H1 (cell line): ENCODE data around the gene TENT4A. TPM values are rescaled to one million over a fixed set of nuclear protein-coding genes. Genes with fewer than 3 reads are reported as not detected.

ENCODE experiments used
- CTCF ChIA-PET: fragments of 300-600 bp; sonication (Branson Sonifier 250); formaldehyde crosslinking; loops from one replicate; lab custom pipeline; 2021; ENCODE audit not compliant: partially characterized antibody; lab: Charles Lee
- POLR2A ChIA-PET: fragments of 300-600 bp; sonication (Branson Sonifier 250); formaldehyde crosslinking; loops from one replicate; lab custom pipeline; 2021; ENCODE audit warnings: inconsistent platforms; ENCODE audit not compliant: partially characterized antibody; lab: Charles Lee
- DNase-seq, 2 experiments: peaks; one replicate each; pipeline versions ENCODE4 v3.0.0 to v3.0.0-alpha.2; 2010 to 2022; ENCODE audit warnings: low spot score in 2 of 2, low read depth in 1 of 2, mixed read lengths in 1 of 2
- FAIRE-seq: peaks from 2 replicates; lab custom pipeline; 2011; peaks lifted over from hg19 to GRCh38; lab: Jason Lieb, UNC
- H2AFZ ChIP-seq: 2 replicates; pipeline ENCODE4 v1.8.1; 2012; ENCODE audit warnings: low read length, inconsistent platforms
- H2AK5ac ChIP-seq: 2 replicates; pipeline ENCODE4 v1.6.1; 2013; ENCODE audit warnings: low read depth, low read length
- H2BK120ac ChIP-seq: replicated peaks from 2 replicates; pipeline ENCODE3; 2013; ENCODE audit warnings: low read depth, low read length, inconsistent platforms
- H2BK12ac ChIP-seq: 2 replicates; pipeline ENCODE4 v1.6.1; 2013; ENCODE audit warnings: low read depth, low read length
- H2BK15ac ChIP-seq: 2 replicates; pipeline ENCODE4 v1.6.1; 2013; ENCODE audit warnings: low read length
- H2BK20ac ChIP-seq: 2 replicates; pipeline ENCODE4 v1.6.1; 2013; ENCODE audit warnings: low read length
- H2BK5ac ChIP-seq: 2 replicates; pipeline ENCODE4 v1.6.1; 2013; ENCODE audit warnings: low read depth, low read length
- H3K14ac ChIP-seq: 2 replicates; pipeline ENCODE4 v1.6.1; 2013; ENCODE audit warnings: inconsistent platforms; ENCODE audit not compliant: insufficient read length
- H3K18ac ChIP-seq: 2 replicates; pipeline ENCODE4 v1.6.1; 2013; ENCODE audit warnings: low read length; ENCODE audit errors: extremely low read depth
- H3K23ac ChIP-seq: 2 replicates; pipeline ENCODE4 v1.6.1; 2013; ENCODE audit warnings: inconsistent platforms; ENCODE audit not compliant: insufficient read length
- H3K23me2 ChIP-seq: 2 replicates; pipeline ENCODE4 v1.6.1; 2013; ENCODE audit warnings: low read depth, low read length
- H3K27ac ChIP-seq: 2 replicates; pipeline ENCODE4 v1.6.1; 2011; ENCODE audit warnings: low read depth, low read length, inconsistent platforms
- H3K27me3 ChIP-seq, 4 experiments: replicated peaks in 1 of 4; 1 replicate in 1 of 4; 2 replicates in 3 of 4; pipeline versions ENCODE4 v1.6.1 to v1.8.1; 2011 to 2013; ENCODE audit warnings: low read length in 3 of 4, mild to moderate bottlenecking in 3 of 4, inconsistent platforms in 2 of 4, mixed read lengths in 2 of 4, moderate library complexity in 1 of 4; ENCODE audit not compliant: control insufficient read depth in 3 of 4, insufficient read depth in 3 of 4; ENCODE audit errors: extremely low read depth in 1 of 4
- H3K36me3 ChIP-seq, 4 experiments: 2 replicates each; pipeline versions ENCODE4 v1.6.1 to v1.8.1; 2011 to 2013; ENCODE audit warnings: mild to moderate bottlenecking in 4 of 4, low read length in 3 of 4, moderate library complexity in 2 of 4, control low read depth in 1 of 4, inconsistent platforms in 1 of 4; ENCODE audit not compliant: insufficient read depth in 4 of 4, control insufficient read depth in 2 of 4
- H3K4ac ChIP-seq: replicated peaks from 2 replicates; pipeline ENCODE3; 2013; ENCODE audit warnings: low read length, low read depth, mixed read lengths, inconsistent platforms; ENCODE audit not compliant: insufficient read length
- H3K4me1 ChIP-seq, 4 experiments: replicated peaks in 1 of 4; 1 replicate in 1 of 4; 2 replicates in 3 of 4; pipeline versions ENCODE4 v1.6.1 to v1.8.1; 2011 to 2013; ENCODE audit warnings: low read length in 3 of 4, inconsistent platforms in 2 of 4, mixed read lengths in 1 of 4; ENCODE audit not compliant: insufficient read depth in 4 of 4, control insufficient read depth in 3 of 4
- H3K4me2 ChIP-seq, 2 experiments: 2 replicates each; pipeline versions ENCODE4 v1.6.1 to v1.8.1; 2011 to 2013; ENCODE audit warnings: low read depth in 2 of 2, low read length in 2 of 2, control low read depth in 1 of 2, inconsistent platforms in 1 of 2, mild to moderate bottlenecking in 1 of 2; ENCODE audit not compliant: insufficient read depth in 1 of 2
- H3K4me3 ChIP-seq, 4 experiments: fragments of 200-600, 300-600 bp in 1 of 4; sonication (generic), shearing (Covaris generic), sonication (Bioruptor Twin) in 1 of 4; 2 replicates each; pipeline versions ENCODE4 v1.5.1 to v1.8.1; 2011 to 2016; ENCODE audit warnings: low read length in 4 of 4, low read depth in 3 of 4, control low read depth in 2 of 4, inconsistent platforms in 2 of 4, mild to moderate bottlenecking in 2 of 4, mixed read lengths in 1 of 4, moderate library complexity in 1 of 4; ENCODE audit not compliant: insufficient read depth in 2 of 4; ENCODE audit errors: extremely low read depth in 1 of 4
- H3K56ac ChIP-seq: replicated peaks from 2 replicates; pipeline ENCODE3; 2013; ENCODE audit warnings: low read depth, mild to moderate bottlenecking, mixed read lengths, low read length, inconsistent platforms; ENCODE audit not compliant: insufficient read length
- H3K79me1 ChIP-seq: 2 replicates; pipeline ENCODE4 v1.6.1; 2013; ENCODE audit warnings: low read depth, low read length, control low read depth
- H3K79me2 ChIP-seq, 2 experiments: 2 replicates each; pipeline versions ENCODE4 v1.6.1 to v1.8.1; 2012 to 2013; ENCODE audit warnings: low read length in 2 of 2, mild to moderate bottlenecking in 2 of 2, inconsistent platforms in 1 of 2; ENCODE audit not compliant: insufficient read depth in 2 of 2, control insufficient read depth in 1 of 2
- H3K9ac ChIP-seq, 4 experiments: replicated peaks in 1 of 4; 1 replicate in 1 of 4; 2 replicates in 3 of 4; pipeline versions ENCODE4 v1.6.1 to v1.8.1; 2011 to 2013; ENCODE audit warnings: low read depth in 3 of 4, low read length in 3 of 4, control low read depth in 2 of 4, mild to moderate bottlenecking in 2 of 4, moderate library complexity in 2 of 4, inconsistent platforms in 1 of 4; ENCODE audit errors: extremely low read depth in 1 of 4
- H3K9me3 ChIP-seq, 2 experiments: 2 replicates each; pipeline versions ENCODE4 v1.6.1 to v1.8.1; 2012 to 2013; ENCODE audit warnings: mild to moderate bottlenecking in 2 of 2, moderate library complexity in 2 of 2, control low read depth in 1 of 2, inconsistent platforms in 1 of 2, low read depth in 1 of 2, low read length in 1 of 2, mixed read lengths in 1 of 2; ENCODE audit not compliant: insufficient read depth in 2 of 2
- H4K20me1 ChIP-seq, 2 experiments: replicated peaks in 1 of 2; 2 replicates each; pipeline versions ENCODE3 to v1.8.1; 2011 to 2013; ENCODE audit warnings: inconsistent platforms in 2 of 2, low read length in 2 of 2, mild to moderate bottlenecking in 1 of 2; ENCODE audit not compliant: insufficient read depth in 2 of 2, control insufficient read depth in 1 of 2
- H4K5ac ChIP-seq: 2 replicates; pipeline ENCODE4 v1.6.1; 2013; ENCODE audit warnings: low read length, low read depth, mixed read lengths, inconsistent platforms; ENCODE audit not compliant: insufficient read length
- H4K8ac ChIP-seq: 2 replicates; pipeline ENCODE4 v1.8.0; 2013; ENCODE audit warnings: mild to moderate bottlenecking, moderate library complexity, low read length, inconsistent platforms; ENCODE audit not compliant: insufficient read depth; ENCODE audit errors: extremely low read depth
- H4K91ac ChIP-seq: replicated peaks from 2 replicates; pipeline ENCODE3; 2013; ENCODE audit warnings: low read length, mixed read lengths, inconsistent platforms; ENCODE audit not compliant: insufficient read length
- BCL11A ChIP-seq, 2 experiments: IDR thresholded peaks; one replicate each; pipeline ENCODE4 v1.6.1; 2011; ENCODE audit warnings: low read depth in 2 of 2, low read length in 2 of 2, mild to moderate bottlenecking in 2 of 2
- BRCA1 ChIP-seq: IDR thresholded peaks from 2 replicates; pipeline ENCODE4 v1.6.1; 2012; ENCODE audit warnings: low read depth, low read length, improper control_type of control experiment
- CHD2 ChIP-seq: IDR thresholded peaks from 2 replicates; pipeline ENCODE4 v1.6.1; 2012; ENCODE audit warnings: low read length, improper control_type of control experiment
- CTBP2 ChIP-seq: IDR thresholded peaks from 2 replicates; pipeline ENCODE4 v1.7.0; 2011; ENCODE audit warnings: borderline replicate concordance, mild to moderate bottlenecking, moderate library complexity, mixed read lengths, low read length; ENCODE audit not compliant: insufficient read depth, insufficient read length
- EZH2 ChIP-seq: fragments of 200-600 bp; sonication (generic); IDR thresholded peaks from 2 replicates; pipeline ENCODE4 v1.7.1; 2012; ENCODE audit warnings: low read depth, mild to moderate bottlenecking, moderate library complexity, low read length, inconsistent platforms; ENCODE audit not compliant: severe bottlenecking
- GABPA ChIP-seq: IDR thresholded peaks from 2 replicates; pipeline ENCODE4 v1.6.1; 2011; ENCODE audit warnings: mild to moderate bottlenecking, low read length, moderate library complexity, borderline replicate concordance; ENCODE audit not compliant: insufficient read depth
- POU5F1 ChIP-seq: IDR thresholded peaks from 2 replicates; pipeline ENCODE4 v1.6.1; 2011; ENCODE audit warnings: low read depth, mild to moderate bottlenecking, low read length, moderate library complexity
- RBBP5 ChIP-seq: IDR thresholded peaks from 2 replicates; pipeline ENCODE4 v1.7.1; 2012; ENCODE audit warnings: low read depth, mild to moderate bottlenecking, inconsistent platforms, low read length, moderate library complexity, borderline replicate concordance
- RXRA ChIP-seq: IDR thresholded peaks from 2 replicates; pipeline ENCODE4 v1.6.1; 2011; ENCODE audit warnings: low read depth, mild to moderate bottlenecking, low read length, moderate library complexity; ENCODE audit not compliant: insufficient read depth
- SP1 ChIP-seq: IDR thresholded peaks from 2 replicates; pipeline ENCODE4 v1.6.1; 2011; ENCODE audit warnings: low read depth, low read length
- TBP ChIP-seq: IDR thresholded peaks from 2 replicates; pipeline ENCODE4 v1.6.1; 2011; ENCODE audit warnings: low read depth, low read length, improper control_type of control experiment
- ZNF274 ChIP-seq: IDR thresholded peaks from 2 replicates; pipeline ENCODE4 v1.7.0; 2012; ENCODE audit warnings: low read length, borderline replicate concordance; ENCODE audit errors: extremely low read depth
- WGBS, 2 experiments: shearing (Covaris generic) in 1 of 2; methylation state at CpG; one replicate each; pipeline versions ENCODE4 v1.1.6 to v1.1.7; 2013 to 2015; ENCODE audit warnings: low lambda C conversion rate in 2 of 2, mixed read lengths in 2 of 2, inconsistent platforms in 1 of 2, low coverage in 1 of 2, missing lambda C conversion rate in 1 of 2; ENCODE audit not compliant: insufficient replicate concordance in 2 of 2, insufficient coverage in 1 of 2, insufficient read length in 1 of 2; ENCODE audit errors: extremely low coverage in 1 of 2, missing lambda C conversion rate in 1 of 2; 5-methylcytosine and 5-hydroxymethylcytosine counted together
- polyA plus RNA-seq, 7 experiments: library from polyadenylated mRNA; depleted of rRNA in 3 of 7; stranded (reverse) in 5 of 7; unstranded in 2 of 7; fragments of >200 nt in 5 of 7; fragments of 200-250 nt in 2 of 7; gene quantifications; 1 replicate in 5 of 7; 2 replicates in 1 of 7; 4 replicates in 1 of 7; pipeline versions ENCODE4 v1.2.1 to v1.2.3, GENCODE V29; 2011 to 2013; ENCODE audit warnings: missing spikeins in 2 of 7, mixed read lengths in 2 of 7
- total RNA-seq: library from RNA; stranded (reverse); fragmentation: NEBNext Ultra II Directional; extraction: Animal tissue kit (Norgen Biotek cat#: 25700); gene quantifications from 2 replicates; pipeline ENCODE4 v1.2.1, GENCODE V29; 2021
- TF ChIP-seq, protein P1 (sequence below): IDR thresholded peaks from 2 replicates; pipeline ENCODE4 v1.6.1; 2011; ENCODE audit warnings: low read length, improper control_type of control experiment

Gene TENT4A
- total and polyA plus RNA-seq, 2 of the 8 experiments (the other 6 are each of a cell fraction or from before 2014, with no cell fraction given) = 8.9 to 25.1 TPM

DNA sequence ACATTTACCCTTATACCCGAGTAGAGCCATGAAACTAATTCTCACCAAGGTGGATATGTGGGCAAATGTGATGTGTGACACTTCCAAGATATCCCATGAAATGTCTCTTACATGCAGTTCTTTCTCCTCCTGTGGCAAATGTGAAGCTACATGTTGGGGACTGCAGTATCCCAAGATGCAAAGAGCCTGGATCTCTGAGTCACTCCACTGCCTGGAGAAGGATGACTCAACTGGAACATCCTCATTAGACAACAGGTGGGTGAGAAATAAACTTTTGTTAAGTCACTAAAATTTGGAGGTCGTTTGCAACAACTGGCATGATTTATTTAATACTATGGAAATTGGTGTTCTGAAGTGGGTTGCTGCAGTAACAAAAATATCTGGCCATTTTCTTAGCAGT is 36.5 kb upstream of the TENT4A start:
- no peak overlapping the region for H3K14ac ChIP-seq
- H3K23ac ChIP-seq = no peak overlapping the region
- H3K36me3 ChIP-seq = peaks cover 0 to 7% (median 0%) of the 10 kb centered on the region in 4 experiments; a peak in 1 of 8 replicates
- H3K9me3 ChIP-seq = peaks cover 15 to 19% of the 10 kb centered on the region in 2 experiments
- H3K18ac ChIP-seq = no peak overlapping the region
- FAIRE-seq (no peak), DNase-seq (no peak)
- H3K79me2 ChIP-seq = no peaks in the 10 kb centered on the region
- H2BK12ac ChIP-seq = no peak overlapping the region
- H3K27me3 ChIP-seq = no peaks in the 10 kb centered on the region; a peak in 1 of 7 replicates
- no peaks in the 10 kb centered on the region for H3K79me1 ChIP-seq
- no peak overlapping the region for H3K9ac ChIP-seq
- 69% methylated on average over 2 of the region's 2 CpGs; no CpG with 5 or more reads in 1 of the 2 experiments for WGBS, 2 experiments
- H4K91ac ChIP-seq = no peak overlapping the region
- H4K5ac ChIP-seq = no peak overlapping the region
- H4K8ac ChIP-seq = no peak overlapping the region
- no peak overlapping the region for H3K27ac ChIP-seq
- peaks cover 1% of the 10 kb centered on the region; the same call in 1 of the 2 replicates for H3K23me2 ChIP-seq
- H2AK5ac ChIP-seq = no peak overlapping the region
- H3K4me3 ChIP-seq = no peak overlapping the region
- H2BK5ac ChIP-seq = no peak overlapping the region
- ChIA-PET POLR2A (interaction anchor here (1.0 to 1.4 kb wide), 2 partner anchors 11 to 12 kb away, joined by 3 to 4 read pairs; no protein-coding TSS in a partner anchor), CTCF (interaction anchor here (1.0 kb wide), 1 partner anchor 11 kb away, joined by 3 read pairs; no protein-coding TSS in a partner anchor)
- H2AFZ ChIP-seq = no peak overlapping the region
- no peak overlapping the region for H3K4me2 ChIP-seq
- H3K4me1 ChIP-seq = no peaks in the 10 kb centered on the region
- H2BK20ac ChIP-seq = no peak overlapping the region
- H4K20me1 ChIP-seq = peaks cover 0 to 2% of the 10 kb centered on the region in 2 experiments
- H3K4ac ChIP-seq = no peak overlapping the region
- H3K56ac ChIP-seq = no peak overlapping the region
- no peak overlapping the region for H2BK15ac ChIP-seq
- no peak overlapping the region for H2BK120ac ChIP-seq
- no peak for TF ChIP-seq ZNF274
- TF ChIP-seq, protein P1, sequence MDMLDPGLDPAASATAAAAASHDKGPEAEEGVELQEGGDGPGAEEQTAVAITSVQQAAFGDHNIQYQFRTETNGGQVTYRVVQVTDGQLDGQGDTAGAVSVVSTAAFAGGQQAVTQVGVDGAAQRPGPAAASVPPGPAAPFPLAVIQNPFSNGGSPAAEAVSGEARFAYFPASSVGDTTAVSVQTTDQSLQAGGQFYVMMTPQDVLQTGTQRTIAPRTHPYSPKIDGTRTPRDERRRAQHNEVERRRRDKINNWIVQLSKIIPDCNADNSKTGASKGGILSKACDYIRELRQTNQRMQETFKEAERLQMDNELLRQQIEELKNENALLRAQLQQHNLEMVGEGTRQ = no peak
- no peak for TF ChIP-seq CTBP2
- no peak for TF ChIP-seq SP1
- no peak for TF ChIP-seq TBP
- no peak for TF ChIP-seq RXRA
- no peak for TF ChIP-seq BRCA1
- TF ChIP-seq POU5F1 = no peak
- no peak for TF ChIP-seq CHD2
- no peak for TF ChIP-seq BCL11A (IDR thresholded peaks at IDR 0.05; ENCODE audit: low read depth in 2 of 2, low read length in 2 of 2)
- TF ChIP-seq EZH2 = no peak
- no peak for TF ChIP-seq GABPA
- TF ChIP-seq RBBP5 = no peak
